GM12875 (cell line): ENCODE results near the gene COG3.

Experiments
- H3K4me3 ChIP-seq: one replicate; pipeline ENCODE4 v1.5.1; 2011; ENCODE audit warnings: low read depth, low read length, control low read depth
- TF ChIP-seq, protein P1 (sequence below): IDR thresholded peaks from 2 replicates; pipeline ENCODE4 v1.5.1; 2011; ENCODE audit warnings: low read depth, mild to moderate bottlenecking, control low read depth, inconsistent platforms, low read length, moderate library complexity, borderline replicate concordance; ENCODE audit not compliant: insufficient read depth

The COG3 gene

DNA sequence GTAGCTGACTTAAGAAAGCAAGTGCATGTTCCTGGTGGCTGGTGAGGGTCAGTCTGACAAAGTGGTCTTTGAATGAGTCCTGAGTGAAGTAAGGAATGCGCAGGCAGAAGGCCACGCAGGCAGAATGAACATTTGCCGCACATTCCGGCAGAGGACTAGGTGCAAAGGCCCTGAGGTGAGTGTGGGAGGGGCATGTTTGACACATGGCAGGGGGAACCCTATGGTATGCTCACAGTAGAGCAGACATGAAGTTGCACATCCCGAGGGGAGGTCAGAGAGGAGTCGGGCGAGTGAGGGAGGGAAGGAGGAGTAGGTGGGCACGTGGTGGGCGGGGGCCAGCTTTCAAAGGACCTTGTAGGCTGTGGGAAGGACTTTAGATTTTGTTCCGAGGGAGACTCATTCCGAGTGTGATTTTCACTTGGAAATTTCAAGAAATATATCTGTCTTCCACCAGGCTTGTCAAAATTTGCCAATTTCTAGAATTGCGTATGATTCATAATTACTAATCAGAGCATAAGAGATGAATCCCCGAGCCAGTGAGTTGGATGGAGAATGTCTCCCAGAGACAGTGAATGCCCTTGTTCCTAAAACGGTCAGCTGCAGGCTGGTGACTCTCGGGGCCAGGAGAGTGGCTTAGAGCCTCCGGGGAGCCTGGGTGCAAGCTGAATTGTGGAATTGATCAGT, 110.5 kb downstream of the COG3 start:
- TF ChIP-seq, protein P1, sequence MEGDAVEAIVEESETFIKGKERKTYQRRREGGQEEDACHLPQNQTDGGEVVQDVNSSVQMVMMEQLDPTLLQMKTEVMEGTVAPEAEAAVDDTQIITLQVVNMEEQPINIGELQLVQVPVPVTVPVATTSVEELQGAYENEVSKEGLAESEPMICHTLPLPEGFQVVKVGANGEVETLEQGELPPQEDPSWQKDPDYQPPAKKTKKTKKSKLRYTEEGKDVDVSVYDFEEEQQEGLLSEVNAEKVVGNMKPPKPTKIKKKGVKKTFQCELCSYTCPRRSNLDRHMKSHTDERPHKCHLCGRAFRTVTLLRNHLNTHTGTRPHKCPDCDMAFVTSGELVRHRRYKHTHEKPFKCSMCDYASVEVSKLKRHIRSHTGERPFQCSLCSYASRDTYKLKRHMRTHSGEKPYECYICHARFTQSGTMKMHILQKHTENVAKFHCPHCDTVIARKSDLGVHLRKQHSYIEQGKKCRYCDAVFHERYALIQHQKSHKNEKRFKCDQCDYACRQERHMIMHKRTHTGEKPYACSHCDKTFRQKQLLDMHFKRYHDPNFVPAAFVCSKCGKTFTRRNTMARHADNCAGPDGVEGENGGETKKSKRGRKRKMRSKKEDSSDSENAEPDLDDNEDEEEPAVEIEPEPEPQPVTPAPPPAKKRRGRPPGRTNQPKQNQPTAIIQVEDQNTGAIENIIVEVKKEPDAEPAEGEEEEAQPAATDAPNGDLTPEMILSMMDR = no peak
- H3K4me3 ChIP-seq = no peak overlapping the region

DNA sequence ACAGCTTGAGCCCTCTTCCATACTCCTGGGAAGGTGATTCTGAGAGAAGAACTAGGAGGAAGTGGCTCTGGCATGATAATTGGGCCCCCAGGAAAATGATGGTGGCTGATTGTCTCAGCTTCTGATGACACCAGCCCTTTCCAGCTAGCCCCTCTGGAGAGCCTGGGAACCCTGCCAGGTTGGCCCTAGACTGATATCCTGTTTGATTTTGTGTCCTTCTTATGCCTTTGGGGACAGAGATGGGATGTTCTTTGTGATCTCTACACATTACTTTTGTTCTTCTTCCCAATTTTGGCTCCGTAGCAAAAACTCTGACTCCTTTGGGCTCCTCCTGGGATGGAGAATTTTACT, 111.1 kb downstream of the COG3 start:
- TF ChIP-seq, protein P1 = no peak
- no peak overlapping the region for H3K4me3 ChIP-seq

DNA sequence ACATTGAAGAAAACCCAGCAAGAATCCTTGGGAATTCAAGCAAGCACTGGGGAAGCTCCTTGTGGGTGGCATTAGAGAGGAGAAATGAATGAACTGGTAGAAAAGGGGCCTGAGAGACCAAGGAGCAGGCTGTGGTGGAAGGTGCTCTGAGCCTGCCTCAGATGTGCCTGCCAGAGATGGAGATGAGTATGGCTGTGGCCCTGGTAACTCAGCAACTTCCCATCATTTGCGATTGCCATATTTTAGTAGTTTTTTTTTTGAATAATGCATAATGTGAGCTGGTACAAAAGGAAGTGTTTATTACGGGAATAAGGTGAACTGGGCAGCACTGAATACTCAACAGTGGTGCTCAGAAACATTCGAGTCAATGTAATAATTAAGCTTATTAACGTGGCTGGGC, 111.7 kb downstream of the COG3 start:
- no peak overlapping the region for H3K4me3 ChIP-seq
- TF ChIP-seq, protein P1 = no peak

DNA sequence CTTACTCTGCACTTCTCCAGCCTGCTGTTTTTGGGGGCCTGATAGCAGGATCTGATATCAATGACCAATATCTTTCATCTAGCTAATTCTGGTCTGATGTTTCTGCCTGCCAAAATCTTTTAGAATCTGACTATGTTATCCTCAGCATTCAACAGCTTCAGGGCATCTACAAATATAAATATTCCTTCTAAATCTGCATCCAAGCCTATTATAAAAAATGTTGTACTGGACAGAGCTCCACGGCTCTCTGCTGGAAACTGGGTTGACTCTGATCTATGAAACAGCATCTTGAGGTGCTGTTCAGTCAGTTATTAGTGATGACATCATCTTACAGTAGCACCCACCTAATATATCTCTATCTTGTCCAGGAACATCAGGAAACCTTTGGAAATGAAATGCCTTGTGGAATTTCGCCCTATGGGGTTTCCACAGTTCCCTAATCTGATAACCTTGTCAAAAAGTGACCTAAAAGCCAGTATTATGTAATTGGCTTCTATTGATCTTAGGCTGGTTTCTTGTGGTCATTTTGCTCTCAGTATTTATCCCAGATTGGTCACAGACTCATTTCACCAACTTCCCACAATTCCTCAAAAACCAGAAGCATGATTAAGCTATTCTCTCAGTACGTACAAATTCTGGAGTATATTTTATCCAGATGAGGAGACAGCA, 117.8 kb downstream of the COG3 start:
- TF ChIP-seq, protein P1 = no peak
- no peak overlapping the region for H3K4me3 ChIP-seq

DNA sequence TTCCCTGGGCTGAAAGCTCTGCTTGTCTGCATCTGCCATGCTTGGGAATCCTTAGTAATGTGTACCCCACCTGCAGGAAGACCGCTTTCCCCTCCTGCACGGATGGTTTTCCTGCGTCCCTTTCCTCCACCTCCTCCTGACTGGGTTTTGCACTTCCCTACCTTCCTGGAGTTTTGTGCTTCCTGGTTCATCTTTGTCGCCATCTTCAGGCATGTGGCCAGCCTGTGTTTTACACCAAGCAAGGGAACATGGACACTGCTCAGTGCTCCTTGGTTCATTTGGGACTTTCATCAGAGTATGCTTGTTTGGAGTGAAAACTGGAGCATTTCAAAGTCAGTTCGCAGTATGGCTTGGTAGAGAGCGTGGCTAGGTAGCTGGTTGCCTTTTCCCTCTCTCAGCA, 120.1 kb downstream of the COG3 start:
- TF ChIP-seq, protein P1 = no peak
- H3K4me3 ChIP-seq = no peak overlapping the region
